Small intestine (tissue), 7 donors: ENCODE data around the gene GSTA1. TPM values are rescaled to one million over a fixed set of nuclear protein-coding genes. Genes with fewer than 3 reads are reported as not detected.

ENCODE experiments used
- DNase-seq, 2 donors: peaks; one replicate each; pipeline versions ENCODE4 v3.0.0 to v3.0.0-alpha.2; 2013
- FAIRE-seq: peaks from 2 replicates; lab custom pipeline; 2012; peaks lifted over from hg19 to GRCh38; lab: Jason Lieb, UNC
- H3K27ac ChIP-seq, 3 donors: one replicate each; pipeline ENCODE4 v1.5.1; 2013; ENCODE audit warnings: low read length in 2 of 3, mild to moderate bottlenecking in 2 of 3, control low read depth in 1 of 3, inconsistent platforms in 1 of 3, low read depth in 1 of 3, moderate library complexity in 1 of 3
- H3K27me3 ChIP-seq, 3 donors: one replicate each; pipeline ENCODE4 v1.6.1; 2013; ENCODE audit warnings: low read length in 3 of 3, inconsistent platforms in 1 of 3; ENCODE audit not compliant: control insufficient read depth in 3 of 3, insufficient read depth in 3 of 3
- H3K36me3 ChIP-seq, 3 donors: one replicate each; pipeline ENCODE4 v1.6.1; 2013; ENCODE audit warnings: low read length in 3 of 3, inconsistent platforms in 1 of 3, low read depth in 1 of 3, mild to moderate bottlenecking in 1 of 3, moderate library complexity in 1 of 3; ENCODE audit not compliant: control insufficient read depth in 3 of 3, insufficient read depth in 2 of 3
- H3K4me1 ChIP-seq, 3 donors: one replicate each; pipeline ENCODE4 v1.6.1; 2013; ENCODE audit warnings: low read length in 2 of 3, inconsistent platforms in 1 of 3, low read depth in 1 of 3, mild to moderate bottlenecking in 1 of 3, moderate library complexity in 1 of 3; ENCODE audit not compliant: control insufficient read depth in 3 of 3, insufficient read depth in 2 of 3
- H3K4me3 ChIP-seq, 3 donors: one replicate each; pipeline ENCODE4 v1.5.1; 2013; ENCODE audit warnings: low read length in 3 of 3, control low read depth in 1 of 3, inconsistent platforms in 1 of 3, low read depth in 1 of 3, mild to moderate bottlenecking in 1 of 3, moderate library complexity in 1 of 3
- H3K9me3 ChIP-seq, 2 donors: one replicate each; pipeline ENCODE4 v1.6.1; 2013; ENCODE audit warnings: low read depth in 1 of 2, low read length in 1 of 2; ENCODE audit not compliant: control insufficient read depth in 2 of 2, insufficient read depth in 1 of 2
- WGBS, 3 donors: extraction: QIAGEN DNeasy Blood & Tissue Kit; methylation state at CpG; one replicate each; pipeline ENCODE4 v1.1.7; 2013; 5-methylcytosine and 5-hydroxymethylcytosine counted together
- polyA plus RNA-seq, 4 donors: library from polyadenylated mRNA; stranded (reverse) in 3 of 4; unstranded in 1 of 4; fragments of 200-250 nt in 3 of 4; fragments of 120-200 nt in 1 of 4; gene quantifications; one replicate each; pipeline versions ENCODE4 v1.2.1 to v1.2.3, GENCODE V29; 2013
- donor health status: healthy with polysubstance abuse.
- donor health status: control.
- donor health status: control.
- donor health status: Bipolar disorder and iron deficiency.
- donor health status: healthy.

GSTA1 gene
- polyA plus RNA-seq, 4 donors, result 174 to 2,206 (median 874) TPM

DNA sequence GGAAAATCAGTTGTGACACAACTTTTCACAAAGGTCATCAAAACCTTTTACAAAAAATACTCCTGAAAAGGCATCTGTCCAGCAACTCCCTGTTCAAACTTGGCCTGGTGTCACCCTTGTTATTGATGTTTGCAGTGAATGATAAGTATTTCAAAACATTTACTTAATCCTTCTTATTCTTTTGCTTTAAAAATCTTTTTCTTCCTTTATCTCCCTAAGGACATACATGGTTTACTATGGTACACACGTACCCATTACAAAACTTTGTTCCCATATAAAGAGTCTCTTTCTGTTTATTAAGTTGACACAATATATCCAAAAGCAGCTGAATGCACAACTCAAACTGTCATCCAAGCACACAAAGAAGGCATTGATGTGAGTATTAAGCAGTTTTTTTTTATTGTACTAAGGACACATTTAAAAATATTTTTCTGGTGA, 57.8 kb downstream of the GSTA1 start:
- H3K36me3 ChIP-seq, result peaks cover 0 to 2% (median 0%) of the 10 kb centered on the region in 3 donors
- DNase-seq (peak in 1 of 2 donors; percentile 19), FAIRE-seq (no peak)
- H3K4me3 ChIP-seq, result no peak overlapping the region
- H3K4me1 ChIP-seq, result peaks cover 0 to 14% (median 0%) of the 10 kb centered on the region in 3 donors
- 18 to 49% (median 40%) methylated on average over 1 of the region's 1 CpG for WGBS, 3 donors
- peaks cover 0 to under 1% of the 10 kb centered on the region in 2 donors for H3K9me3 ChIP-seq
- H3K27ac ChIP-seq, result peak overlapping the region in 1 of 3 donors; percentile 19
- H3K27me3 ChIP-seq, result no peaks in the 10 kb centered on the region

DNA sequence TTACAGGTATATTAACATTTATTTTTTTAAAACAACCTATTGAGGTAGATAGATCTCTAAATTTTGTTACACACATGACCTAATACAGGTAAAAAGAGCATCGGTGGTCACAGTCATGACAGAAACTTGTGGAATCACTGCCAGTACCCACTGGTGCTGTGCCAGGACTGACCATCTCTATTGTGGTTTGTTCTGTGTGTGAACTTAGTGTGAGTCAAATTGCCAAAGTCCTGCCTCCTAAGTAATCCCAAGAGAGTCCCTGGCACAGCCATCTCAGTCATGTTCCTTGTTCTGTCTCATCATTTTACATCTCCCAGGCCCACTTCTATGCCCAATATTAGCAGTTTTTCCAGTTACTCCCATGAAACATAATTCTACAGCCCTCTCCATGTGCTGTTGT, 61.7 kb downstream of the GSTA1 start:
- DNase-seq (no peak), FAIRE-seq (no peak)
- Histone ChIP-seq H3K4me3 (no peak overlapping the region), H3K27ac (no peak overlapping the region), H3K4me1 (peaks cover 0 to 8% (median 0%) of the 10 kb centered on the region in 3 donors), H3K9me3 (peaks cover 0 to 10% of the 10 kb centered on the region in 2 donors), H3K36me3 (no peaks in the 10 kb centered on the region), H3K27me3 (no peaks in the 10 kb centered on the region)
- 92 to 96% (median 92%) methylated on average over 1 of the region's 1 CpG for WGBS, 3 donors

Other genes with a start within 250 kb of the GSTA1 start
- 10 to 100 TPM in 2 of 4 donors, 1 to 10 TPM in 2; 2.7 to 66.0 (median 8.5) TPM for gene TRAM2, start 226.8 kb downstream of the GSTA1 start, polyA plus RNA-seq
- 10 to 100 TPM; 26.7 to 52.2 (median 36.7) TPM for gene TMEM14A, start 132.7 kb downstream of the GSTA1 start, polyA plus RNA-seq
- 100 to 1,000 TPM in 1 of 4 donors, 10 to 100 TPM in 3; 21.5 to 232 (median 56.4) TPM for gene GSTA2, start 40.3 kb downstream of the GSTA1 start, polyA plus RNA-seq
- not detected for gene GSTA5, start 37.0 kb upstream of the GSTA1 start, polyA plus RNA-seq
- not detected for gene GSTA3, start 105.9 kb upstream of the GSTA1 start, polyA plus RNA-seq
- gene GSTA4, start 191.5 kb upstream of the GSTA1 start, polyA plus RNA-seq, result 10 to 100 TPM; 11.3 to 81.0 (median 22.5) TPM